Activated CD4-positive, alpha-beta memory T cell treated with anti-CD3 and anti-CD28 coated beads for 36 hours (primary cell): ENCODE data around the gene TLX3. TPM values are rescaled to one million over a fixed set of nuclear protein-coding genes. Genes with fewer than 3 reads are reported as not detected.
A peak's percentile ranks its signal among the peaks of the same experiment; 100 is the strongest.

ENCODE experiments used
- CTCF ChIA-PET: fragments of 350-600 bp; sonication (Branson Sonifier 250); formaldehyde crosslinking; loops from one replicate; lab custom pipeline; 2021; ENCODE audit warnings: antibody characterized with exemption, inconsistent platforms; lab: Charles Lee
- POLR2A ChIA-PET: fragments of 350-600 bp; sonication (Branson Sonifier 250); formaldehyde crosslinking; loops from one replicate; lab custom pipeline; 2021; ENCODE audit warnings: antibody characterized with exemption; lab: Charles Lee
- DNase-seq: peaks from one replicate; pipeline ENCODE4 v3.0.0-alpha.2; 2020
- H3K27ac Mint-ChIP-seq: one replicate; pipeline ENCODE4 v1.8.0; 2021; ENCODE audit warnings: mixed read lengths
- H3K27me3 Mint-ChIP-seq: one replicate; pipeline ENCODE4 v1.8.0; 2021; ENCODE audit warnings: mixed read lengths
- H3K36me3 Mint-ChIP-seq: one replicate; pipeline ENCODE4 v1.8.0; 2021; ENCODE audit warnings: mixed read lengths
- H3K4me1 Mint-ChIP-seq: one replicate; pipeline ENCODE4 v1.8.0; 2021; ENCODE audit warnings: low read depth, mixed read lengths
- H3K4me3 Mint-ChIP-seq: one replicate; pipeline ENCODE4 v1.8.0; 2021; ENCODE audit warnings: mild to moderate bottlenecking, mixed read lengths
- H3K9me3 Mint-ChIP-seq: one replicate; pipeline ENCODE4 v1.8.0; 2021; ENCODE audit warnings: mixed read lengths
- intact Hi-C: fragments of 100-400 bp; cut with micrococcal nuclease; formaldehyde crosslinking; loops from one replicate; pipeline ENCODE4 v1.15.1; 2023
- total RNA-seq, 2 experiments: library from RNA; stranded (reverse); gene quantifications; one replicate each; pipeline ENCODE4 v1.2.3, GENCODE V29; 2021

TLX3 gene
- total RNA-seq, 2 experiments from 2014 or later, result not detected

DNA sequence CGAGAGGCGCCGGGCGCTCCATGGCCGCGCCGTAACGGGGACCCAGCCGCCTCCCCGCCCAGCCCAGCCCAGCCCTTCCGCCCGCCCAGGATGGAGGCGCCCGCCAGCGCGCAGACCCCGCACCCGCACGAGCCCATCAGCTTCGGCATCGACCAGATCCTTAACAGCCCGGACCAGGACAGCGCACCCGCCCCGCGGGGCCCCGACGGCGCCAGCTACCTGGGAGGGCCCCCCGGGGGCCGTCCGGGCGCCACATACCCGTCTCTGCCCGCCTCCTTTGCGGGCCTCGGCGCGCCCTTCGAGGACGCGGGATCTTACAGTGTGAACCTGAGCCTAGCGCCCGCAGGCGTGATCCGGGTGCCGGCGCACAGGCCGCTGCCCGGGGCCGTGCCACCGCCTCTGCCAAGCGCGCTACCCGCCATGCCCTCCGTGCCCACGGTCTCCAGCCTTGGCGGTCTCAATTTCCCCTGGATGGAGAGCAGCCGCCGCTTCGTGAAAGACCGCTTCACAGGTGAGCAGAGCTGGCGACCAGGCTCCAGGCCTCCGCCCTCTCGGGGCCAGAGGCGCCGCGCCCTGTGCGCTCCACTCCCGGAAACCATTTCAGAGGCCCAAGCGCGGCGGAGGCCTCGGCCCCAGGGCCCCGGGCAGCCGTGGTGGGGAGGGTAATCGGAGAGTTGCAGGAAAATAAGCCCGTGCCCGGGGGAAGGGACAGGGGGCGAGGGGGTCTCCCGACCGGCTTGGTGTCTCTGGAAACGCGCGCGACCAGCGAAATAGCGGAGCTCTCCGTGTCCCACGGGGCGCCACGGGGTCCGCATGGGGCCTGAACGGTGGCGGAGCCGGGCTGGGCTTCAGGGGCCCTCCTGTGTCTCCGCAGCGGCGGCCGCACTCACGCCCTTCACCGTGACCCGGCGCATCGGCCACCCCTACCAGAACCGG lies 496 bp downstream of the TLX3 start:
- POLR2A ChIA-PET, result interaction anchor here (1.0 kb wide), 1 partner anchor 10 kb away, joined by 3 read pairs; no protein-coding TSS in a partner anchor

DNA sequence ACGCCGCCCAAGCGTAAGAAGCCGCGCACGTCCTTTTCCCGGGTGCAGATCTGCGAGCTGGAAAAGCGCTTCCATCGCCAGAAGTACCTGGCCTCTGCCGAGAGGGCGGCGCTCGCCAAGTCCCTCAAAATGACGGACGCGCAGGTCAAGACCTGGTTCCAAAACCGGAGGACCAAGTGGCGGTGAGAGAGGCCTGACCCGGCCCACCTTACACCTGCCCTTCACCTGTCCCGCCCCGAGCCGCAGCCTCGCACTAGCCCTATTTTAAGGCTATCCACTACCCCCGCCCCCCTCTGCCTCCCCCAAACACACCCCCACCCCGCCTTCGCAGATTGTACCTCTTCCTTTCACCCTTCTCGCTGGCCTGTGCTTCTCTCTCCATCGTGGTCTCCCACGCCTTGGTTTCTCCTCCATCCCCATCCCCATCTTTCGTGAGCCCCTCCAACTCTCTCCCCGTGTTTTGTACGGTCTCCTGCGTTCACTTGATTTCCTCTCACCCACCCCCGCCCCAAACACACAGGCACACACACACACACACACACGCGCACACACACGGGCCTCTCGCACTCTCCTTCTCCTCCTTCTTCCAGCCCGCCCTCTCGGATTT lies 1.3 kb downstream of the TLX3 start:
- no peaks in the 10 kb centered on the region for H3K9me3 Mint-ChIP-seq
- H3K4me3 Mint-ChIP-seq, result no peak overlapping the region
- peak; percentile 37 for DNase-seq
- ChIA-PET POLR2A (interaction anchor here (1.0 kb wide), 1 partner anchor 9 kb away, joined by 3 read pairs; no protein-coding TSS in a partner anchor), CTCF (interaction anchor here (0.9 kb wide), 1 partner anchor 30 kb away, joined by 3 read pairs; no protein-coding TSS in a partner anchor)
- no peak overlapping the region for H3K27ac Mint-ChIP-seq
- peaks cover 27% of the 10 kb centered on the region for H3K4me1 Mint-ChIP-seq
- H3K36me3 Mint-ChIP-seq, result no peaks in the 10 kb centered on the region
- intact Hi-C loops, result loop anchor here (5.0 kb wide), 1 partner anchor 1932 kb away; no protein-coding TSS in a partner anchor
- H3K27me3 Mint-ChIP-seq, result peaks cover 67% of the 10 kb centered on the region

More for the DNA sequence above, 496 bp downstream of the TLX3 start:
- H3K27ac Mint-ChIP-seq, result no peak overlapping the region
- H3K36me3 Mint-ChIP-seq, result no peaks in the 10 kb centered on the region
- no peak overlapping the region for H3K4me3 Mint-ChIP-seq
- intact Hi-C loops, result loop anchor here (5.0 kb wide), 1 partner anchor 1933 kb away; no protein-coding TSS in a partner anchor
- no peak for DNase-seq
- peaks cover 27% of the 10 kb centered on the region for H3K4me1 Mint-ChIP-seq
- CTCF ChIA-PET, result interaction anchor here (0.9 kb wide), 1 partner anchor 30 kb away, joined by 3 read pairs; no protein-coding TSS in a partner anchor
- H3K27me3 Mint-ChIP-seq, result peaks cover 61% of the 10 kb centered on the region
- H3K9me3 Mint-ChIP-seq, result no peaks in the 10 kb centered on the region

GRCh38 chr5:171310819-171311321 lies 1.8 kb downstream of the TLX3 start:
- CTCF ChIA-PET, result no interaction called here
- Mint-ChIP-seq H3K4me1 (peaks cover 27% of the 10 kb centered on the region), H3K27ac (no peak overlapping the region), H3K36me3 (no peaks in the 10 kb centered on the region), H3K9me3 (no peaks in the 10 kb centered on the region), H3K27me3 (peaks cover 66% of the 10 kb centered on the region), H3K4me3 (no peak overlapping the region)
- no peak for DNase-seq
- POLR2A ChIA-PET, result no interaction called here
- intact Hi-C loops, result loop anchor here (5.0 kb wide), 1 partner anchor 1931 kb away; no protein-coding TSS in a partner anchor

DNA sequence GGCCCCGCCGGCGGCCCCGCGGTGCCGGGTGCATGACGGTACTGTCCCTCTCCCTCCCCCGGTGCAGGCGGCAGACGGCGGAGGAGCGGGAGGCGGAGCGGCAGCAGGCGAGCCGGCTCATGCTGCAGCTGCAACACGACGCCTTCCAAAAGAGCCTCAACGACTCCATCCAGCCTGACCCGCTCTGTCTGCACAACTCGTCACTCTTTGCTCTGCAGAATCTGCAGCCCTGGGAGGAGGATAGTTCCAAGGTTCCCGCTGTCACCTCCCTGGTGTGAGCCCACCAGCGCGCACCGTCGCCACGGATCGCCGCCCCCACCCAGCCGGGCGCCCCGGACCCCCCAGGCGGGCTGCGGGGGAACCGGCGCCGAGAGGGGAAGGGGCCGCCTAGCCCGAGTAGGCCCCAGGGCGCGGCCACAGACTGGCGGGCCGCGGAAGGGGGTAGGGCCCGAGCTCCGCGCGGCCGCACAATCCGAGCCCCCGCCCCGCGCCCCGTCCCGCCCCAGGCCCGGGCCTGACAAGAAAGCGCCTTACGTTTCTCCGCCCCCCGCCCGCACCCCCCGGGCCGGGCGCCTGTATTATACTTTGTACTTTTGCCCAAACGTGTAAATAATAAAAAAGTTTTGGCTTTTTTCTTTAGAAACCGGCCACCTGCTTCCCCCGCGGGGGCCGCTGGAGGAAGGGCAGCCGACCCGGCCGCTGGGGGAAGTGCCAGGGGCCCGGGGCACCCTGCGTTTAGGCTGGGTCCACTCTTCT lies 2.5 kb downstream of the TLX3 start:
- DNase-seq, result no peak
- H3K4me3 Mint-ChIP-seq, result no peak overlapping the region
- H3K27me3 Mint-ChIP-seq, result peaks cover 66% of the 10 kb centered on the region
- intact Hi-C loops, result loop anchor here (5.0 kb wide), 1 partner anchor 1931 kb away; no protein-coding TSS in a partner anchor
- no peaks in the 10 kb centered on the region for H3K36me3 Mint-ChIP-seq
- no peaks in the 10 kb centered on the region for H3K9me3 Mint-ChIP-seq
- no peak overlapping the region for H3K27ac Mint-ChIP-seq
- H3K4me1 Mint-ChIP-seq, result peaks cover 30% of the 10 kb centered on the region
- POLR2A ChIA-PET, result no interaction called here
- CTCF ChIA-PET, result no interaction called here

GRCh38 chr5:171312129-171312974 lies 3.3 kb downstream of the TLX3 start:
- Mint-ChIP-seq H3K4me3 (no peak overlapping the region), H3K36me3 (no peaks in the 10 kb centered on the region), H3K27ac (no peak overlapping the region), H3K9me3 (no peaks in the 10 kb centered on the region), H3K27me3 (peaks cover 67% of the 10 kb centered on the region), H3K4me1 (peaks cover 30% of the 10 kb centered on the region)
- POLR2A ChIA-PET, result no interaction called here
- CTCF ChIA-PET, result no interaction called here
- intact Hi-C loops, result loop anchor here (5.0 kb wide), 1 partner anchor 1930 kb away; no protein-coding TSS in a partner anchor
- DNase-seq, result no peak

DNA sequence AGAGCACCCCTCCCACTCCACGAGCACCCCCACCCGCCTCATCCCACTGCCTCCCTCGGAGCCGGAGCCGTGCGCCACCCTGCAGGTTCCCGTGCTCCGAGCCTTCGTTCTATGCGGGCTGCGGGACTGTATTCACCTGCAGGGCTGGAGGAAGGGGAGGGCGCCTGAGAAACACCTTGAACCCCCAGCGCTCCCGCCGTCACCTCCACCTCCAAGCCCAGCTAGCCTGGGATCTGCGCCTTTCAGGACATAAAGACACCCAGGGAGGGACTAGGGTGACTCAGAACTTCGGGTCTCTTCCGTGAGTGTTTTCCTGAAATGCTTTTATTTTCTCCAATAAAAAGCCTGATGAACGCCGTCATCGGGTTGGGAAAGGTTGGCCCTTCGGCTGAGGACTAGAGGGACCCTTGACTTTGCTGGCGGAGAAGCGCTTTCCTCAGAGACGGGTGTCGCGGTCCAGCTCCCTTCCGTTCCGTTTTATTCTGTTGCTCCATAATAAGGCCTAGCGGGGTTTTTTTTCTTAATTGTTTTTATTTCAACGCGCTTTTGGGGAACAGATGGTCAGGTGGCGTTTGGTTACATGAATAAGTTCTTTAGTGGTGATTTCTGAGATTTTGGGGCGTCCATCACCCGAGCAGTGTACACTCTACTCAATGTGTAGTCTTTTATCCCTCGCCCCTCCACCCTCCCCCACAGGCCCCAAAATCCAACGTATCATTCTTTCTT lies 4.6 kb downstream of the TLX3 start:
- no peak overlapping the region for H3K27ac Mint-ChIP-seq
- no peaks in the 10 kb centered on the region for H3K36me3 Mint-ChIP-seq
- no peaks in the 10 kb centered on the region for H3K9me3 Mint-ChIP-seq
- DNase-seq, result no peak
- H3K27me3 Mint-ChIP-seq, result peaks cover 68% of the 10 kb centered on the region
- POLR2A ChIA-PET, result no interaction called here
- CTCF ChIA-PET, result no interaction called here
- intact Hi-C loops, result loop anchor here (5.0 kb wide), 1 partner anchor 1929 kb away; no protein-coding TSS in a partner anchor
- H3K4me3 Mint-ChIP-seq, result no peak overlapping the region
- H3K4me1 Mint-ChIP-seq, result peaks cover 30% of the 10 kb centered on the region

DNA sequence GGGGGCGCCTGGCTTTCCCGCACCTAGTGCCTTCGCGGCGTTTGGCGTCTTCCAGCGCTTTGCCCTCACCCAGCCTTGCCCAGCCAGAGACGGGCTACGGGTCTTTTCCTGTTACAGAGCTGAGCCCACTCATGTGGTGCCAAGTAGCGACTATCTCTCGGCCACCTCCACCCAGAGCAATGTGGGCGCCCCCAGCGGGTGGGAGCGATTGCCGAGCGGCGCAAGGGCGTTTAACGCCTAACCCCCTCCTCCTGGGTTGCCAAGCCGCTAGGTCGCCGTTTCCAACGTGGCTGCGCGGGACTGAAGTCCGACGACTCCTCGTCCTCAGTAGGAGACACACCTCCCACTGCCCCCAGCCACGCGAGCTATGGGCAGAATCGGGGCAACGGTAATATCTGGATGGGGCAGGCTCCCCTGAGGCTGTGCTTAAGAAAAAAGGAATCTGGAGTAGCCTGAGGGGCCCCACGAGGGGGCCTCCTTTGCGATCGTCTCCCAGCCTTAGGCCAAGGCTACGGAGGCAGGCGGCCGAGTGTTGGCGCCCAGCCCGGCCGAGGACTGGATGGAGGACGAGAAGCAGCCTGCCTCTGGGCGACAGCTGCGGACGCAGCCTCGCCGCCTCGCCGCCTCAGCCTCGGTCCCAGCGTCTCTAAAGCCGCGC lies 5.8 kb downstream of the TLX3 start:
- no peak for DNase-seq
- Mint-ChIP-seq H3K27me3 (peaks cover 69% of the 10 kb centered on the region), H3K36me3 (no peaks in the 10 kb centered on the region), H3K9me3 (no peaks in the 10 kb centered on the region), H3K27ac (no peak overlapping the region), H3K4me1 (peaks cover 29% of the 10 kb centered on the region), H3K4me3 (no peak overlapping the region)
- POLR2A ChIA-PET, result no interaction called here
- CTCF ChIA-PET, result no interaction called here
- intact Hi-C loops, result loop anchor here (5.0 kb wide), 1 partner anchor 1927 kb away; no protein-coding TSS in a partner anchor

DNA sequence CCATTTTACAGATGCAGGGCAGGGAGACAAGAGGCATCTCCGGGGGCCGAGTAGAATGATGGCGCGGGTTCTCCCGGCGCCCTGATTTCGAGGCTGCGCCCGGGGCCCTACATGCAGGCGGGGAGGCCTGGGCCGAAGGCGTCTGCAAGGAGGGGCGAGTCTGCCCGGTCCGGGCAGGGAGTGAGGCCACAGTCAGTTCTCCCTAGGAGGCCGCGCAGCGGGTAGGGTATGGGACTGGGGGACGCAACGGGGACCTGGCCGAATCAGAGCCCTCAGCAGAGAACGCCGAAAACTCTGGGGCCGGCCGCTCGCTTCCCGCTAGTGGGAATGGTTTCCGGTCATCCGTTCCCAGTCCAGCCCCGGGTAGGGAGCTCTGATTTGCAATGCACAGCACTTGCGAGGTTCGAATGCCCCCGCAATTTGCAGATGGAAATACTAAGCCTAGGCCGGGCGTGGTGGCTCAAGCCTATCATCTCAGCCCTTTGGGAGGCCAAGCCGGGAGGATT lies 6.4 kb downstream of the TLX3 start:
- POLR2A ChIA-PET, result no interaction called here

GRCh38 chr5:171315925-171316257 lies 6.8 kb downstream of the TLX3 start:
- H3K27me3 Mint-ChIP-seq, result peaks cover 63% of the 10 kb centered on the region
- peak overlapping the region; percentile 8 for H3K4me3 Mint-ChIP-seq
- DNase-seq, result no peak
- no peaks in the 10 kb centered on the region for H3K9me3 Mint-ChIP-seq
- intact Hi-C loops, result no loop called here
- ChIA-PET CTCF (no interaction called here), POLR2A (interaction anchor here (0.5 kb wide), 1 partner anchor 9 kb away, joined by 3 read pairs; no protein-coding TSS in a partner anchor)
- no peaks in the 10 kb centered on the region for H3K36me3 Mint-ChIP-seq
- peaks cover 19% of the 10 kb centered on the region for H3K4me1 Mint-ChIP-seq
- H3K27ac Mint-ChIP-seq, result no peak overlapping the region

More for the DNA sequence above, 6.4 kb downstream of the TLX3 start:
- no peak for DNase-seq
- CTCF ChIA-PET, result no interaction called here
- Mint-ChIP-seq H3K4me1 (peaks cover 24% of the 10 kb centered on the region), H3K4me3 (no peak overlapping the region), H3K27me3 (peaks cover 66% of the 10 kb centered on the region), H3K27ac (no peak overlapping the region), H3K9me3 (no peaks in the 10 kb centered on the region), H3K36me3 (no peaks in the 10 kb centered on the region)
- intact Hi-C loops, result no loop called here
